ENCODE results near the gene KLK3. TPM values are rescaled to one million over a fixed set of nuclear protein-coding genes. Genes with fewer than 3 reads are reported as not detected.

The KLK3 gene
- total and polyA plus RNA-seq, 2 of the 8 experiments (the other 6 are each of a cell fraction or from before 2014, with no cell fraction given) = 0.08 TPM; not detected in 1

DNA sequence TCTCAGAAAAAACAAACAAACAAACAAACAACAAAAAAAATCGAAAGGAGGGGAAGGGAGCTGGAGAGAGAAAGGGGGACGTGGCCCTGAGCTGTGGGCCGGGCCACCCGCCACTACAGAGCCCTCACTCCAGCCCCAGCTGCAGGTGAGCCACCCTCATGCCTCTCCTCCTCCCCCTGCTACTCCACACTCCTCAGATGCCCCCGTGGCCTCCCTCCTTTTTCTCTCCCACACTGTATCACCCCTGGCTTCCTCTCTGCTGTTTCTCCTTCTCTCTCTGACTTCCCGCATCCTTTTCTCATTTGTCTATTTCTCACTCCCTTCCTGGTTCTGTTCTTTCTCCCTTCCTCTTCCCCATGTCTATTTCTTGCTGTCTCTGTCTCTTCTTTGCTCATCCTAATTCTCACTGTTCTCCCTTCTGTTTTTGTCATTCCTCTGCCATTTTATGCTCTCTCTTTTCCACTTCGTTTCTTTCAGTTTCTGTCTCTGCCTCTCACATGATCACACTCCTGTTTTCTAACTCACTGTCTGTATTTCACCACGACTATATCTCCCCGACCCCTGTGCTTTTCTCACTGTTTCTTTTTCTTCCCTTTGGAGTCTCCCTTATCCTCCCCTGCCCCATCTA is 21.2 kb downstream of the KLK3 start:
- H2BK15ac ChIP-seq (ENCODE audit: low read length) = no peak overlapping the region
- H3K79me2 ChIP-seq (ENCODE audit: control insufficient read depth in 1 of 2, insufficient read depth in 2 of 2, low read length in 2 of 2) = no peaks in the 10 kb centered on the region
- peaks cover 5% of the 10 kb centered on the region; the same call in 1 of the 2 replicates for H3K23me2 ChIP-seq (ENCODE audit: low read depth, low read length)
- no peak overlapping the region for H3K4me3 ChIP-seq (ENCODE audit: extremely low read depth in 1 of 4, insufficient read depth in 2 of 4, low read depth in 3 of 4, low read length in 4 of 4)
- no peaks in the 10 kb centered on the region for H4K20me1 ChIP-seq (replicated peaks in 1 of 2; ENCODE audit: control insufficient read depth in 1 of 2, insufficient read depth in 2 of 2, low read length in 2 of 2)
- H4K8ac ChIP-seq (ENCODE audit: extremely low read depth, insufficient read depth, low read length) = no peak overlapping the region
- H2AK5ac ChIP-seq (ENCODE audit: low read depth, low read length) = no peak overlapping the region
- ChIA-PET POLR2A (ENCODE audit: partially characterized antibody) (interaction anchor here (1.8 to 4.1 kb wide), 3 partner anchors 72 to 80 kb away, joined by 4 to 16 read pairs (median 15); no protein-coding TSS in a partner anchor), CTCF (ENCODE audit: partially characterized antibody) (interaction anchor here (0.7 to 1.7 kb wide), 2 partner anchors 46 to 1315 kb away, joined by 3 to 6 read pairs; no protein-coding TSS in a partner anchor)
- H3K4ac ChIP-seq (replicated peaks; ENCODE audit: insufficient read length, low read depth, low read length) = no peak overlapping the region
- no peak overlapping the region for H2BK12ac ChIP-seq (ENCODE audit: low read depth, low read length)
- no peak for DNase-seq (ENCODE audit: low read depth in 1 of 2, low spot score in 2 of 2)
- peaks cover 0 to 3% (median 1%) of the 10 kb centered on the region in 4 experiments; a peak in 3 of 7 replicates for H3K27me3 ChIP-seq (replicated peaks in 1 of 4; ENCODE audit: control insufficient read depth in 3 of 4, extremely low read depth in 1 of 4, insufficient read depth in 3 of 4, low read length in 3 of 4)
- H3K4me2 ChIP-seq (ENCODE audit: insufficient read depth in 1 of 2, low read depth in 2 of 2, low read length in 2 of 2) = no peak overlapping the region
- H3K14ac ChIP-seq (ENCODE audit: insufficient read length) = no peak overlapping the region
- H3K36me3 ChIP-seq (ENCODE audit: control insufficient read depth in 2 of 4, insufficient read depth in 4 of 4, low read length in 3 of 4) = no peaks in the 10 kb centered on the region
- H4K91ac ChIP-seq (replicated peaks; ENCODE audit: insufficient read length, low read length) = no peak overlapping the region
- no peak overlapping the region; the same call in 1 of the 2 replicates for H2AFZ ChIP-seq (ENCODE audit: low read length)
- H2BK120ac ChIP-seq (replicated peaks; ENCODE audit: low read depth, low read length) = no peak overlapping the region
- H4K5ac ChIP-seq (ENCODE audit: insufficient read length, low read depth, low read length) = no peak overlapping the region
- no peak overlapping the region for H2BK20ac ChIP-seq (ENCODE audit: low read length)
- peaks cover 0 to 12% (median 3%) of the 10 kb centered on the region in 4 experiments; a peak in 3 of 7 replicates for H3K4me1 ChIP-seq (replicated peaks in 1 of 4; ENCODE audit: control insufficient read depth in 3 of 4, insufficient read depth in 4 of 4, low read length in 3 of 4)
- no peak for FAIRE-seq
- H3K56ac ChIP-seq (replicated peaks; ENCODE audit: insufficient read length, low read depth, low read length) = no peak overlapping the region
- H3K23ac ChIP-seq (ENCODE audit: insufficient read length) = no peak overlapping the region
- no peaks in the 10 kb centered on the region for H3K79me1 ChIP-seq (ENCODE audit: low read depth, low read length)
- no peak overlapping the region for H2BK5ac ChIP-seq (ENCODE audit: low read depth, low read length)
- 74% methylated on average over 5 of the region's 9 CpGs; no CpG with 5 or more reads in 1 of the 2 experiments for WGBS, 2 experiments (ENCODE audit: extremely low coverage in 1 of 2, insufficient coverage in 1 of 2, insufficient read length in 1 of 2, insufficient replicate concordance in 2 of 2, low coverage in 1 of 2, low lambda C conversion rate in 2 of 2, missing lambda C conversion rate in 1 of 2)
- no peak overlapping the region; a peak in 1 of 7 replicates for H3K9ac ChIP-seq (replicated peaks in 1 of 4; ENCODE audit: extremely low read depth in 1 of 4, low read depth in 3 of 4, low read length in 3 of 4)
- H3K18ac ChIP-seq (ENCODE audit: extremely low read depth, low read length) = no peak overlapping the region
- H3K27ac ChIP-seq (ENCODE audit: low read depth, low read length) = no peak overlapping the region
- no peaks in the 10 kb centered on the region for H3K9me3 ChIP-seq (ENCODE audit: insufficient read depth in 2 of 2, low read depth in 1 of 2, low read length in 1 of 2)
- TF ChIP-seq JUN (IDR thresholded peaks at IDR 0.05; ENCODE audit: low read depth, low read length) (no peak), NANOG (IDR thresholded peaks at IDR 0.05; ENCODE audit: insufficient read depth, low read depth, low read length, poor library complexity, severe bottlenecking) (no peak), CBX8 (IDR thresholded peaks at IDR 0.05; ENCODE audit: borderline replicate concordance, low read depth, low read length) (no peak), FOSL1 (IDR thresholded peaks at IDR 0.05; ENCODE audit: insufficient read depth, low read depth, low read length) (no peak), ZNF274 (IDR thresholded peaks at IDR 0.05; ENCODE audit: borderline replicate concordance, extremely low read depth, low read length) (no peak)

All from H1 (cell line).